C4-2B (cell line): ENCODE data around the gene SLC22A1.

Source experiments
- CTCF ChIP-seq: fragments of 450-650 bp; conservative IDR thresholded peaks from 2 replicates; pipeline ENCODE4 v1.5.1; 2017; ENCODE audit warnings: mild to moderate bottlenecking
- ZFX ChIP-seq: fragments of 450-650 bp; IDR thresholded peaks from 2 replicates; pipeline ENCODE4 v1.6.1; 2017

DNA sequence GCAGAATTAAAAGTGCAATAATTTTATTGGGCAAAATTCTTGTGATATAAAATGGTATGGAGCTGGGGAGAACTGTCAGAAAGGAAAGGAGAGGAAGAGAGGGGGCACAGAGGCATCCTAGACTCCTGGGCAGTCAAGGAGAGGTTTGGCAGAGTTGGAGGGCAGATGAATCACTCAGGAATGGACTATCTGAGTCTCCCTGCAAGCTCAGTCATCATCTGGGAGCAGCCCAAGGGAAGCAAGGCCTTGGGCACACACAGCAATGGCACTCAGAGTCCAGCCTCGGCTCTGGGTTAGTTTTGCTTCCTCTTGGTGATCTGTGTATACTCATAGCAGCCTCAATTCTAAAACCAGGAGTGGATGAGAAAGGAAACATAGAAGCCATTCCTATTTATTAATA, 67.2 kb downstream of the SLC22A1 start:
- TF ChIP-seq CTCF (no peak), ZFX (no peak)
